Thoracic aorta (tissue), 2 donors: Measurements from ENCODE around the gene TRIM62. TPM values are rescaled to one million over a fixed set of nuclear protein-coding genes. Genes with fewer than 3 reads are reported as not detected.

Experiments used
- ATAC-seq: fragments of 150-250 bp; one replicate; pipeline ENCODE4 v1.8.0; 2017; ENCODE audit warnings: low read depth; ENCODE audit not compliant: insufficient number of reproducible peaks, low FRiP score
- DNase-seq: peaks from one replicate; pipeline ENCODE4 v3.0.0-alpha.2; 2020; ENCODE audit warnings: low spot score
- H3K27ac ChIP-seq, 2 donors: fragments of 200-600 bp; sonication (generic); 1 replicate in 1 of 2; 2 replicates in 1 of 2; pipeline ENCODE4 v1.5.1; 2016; ENCODE audit warnings: mild to moderate bottlenecking in 2 of 2, moderate library complexity in 2 of 2
- H3K27me3 ChIP-seq: fragments of 200-600 bp; sonication (generic); replicated peaks from 2 replicates; pipeline ENCODE4 v1.6.0; 2016; ENCODE audit warnings: mild to moderate bottlenecking; ENCODE audit not compliant: insufficient read depth
- H3K36me3 ChIP-seq: fragments of 200-600 bp; sonication (generic); one replicate; pipeline ENCODE4 v1.5.1; 2016
- H3K4me1 ChIP-seq, 2 donors: fragments of 200-600 bp; sonication (generic); 1 replicate in 1 of 2; 2 replicates in 1 of 2; pipeline versions ENCODE4 v1.5.1 to v1.6.0; 2016; ENCODE audit warnings: low read depth in 2 of 2, mild to moderate bottlenecking in 1 of 2; ENCODE audit not compliant: control insufficient read depth in 1 of 2
- H3K4me3 ChIP-seq: fragments of 200-600 bp; sonication (generic); 2 replicates; pipeline ENCODE4 v1.5.1; 2016; ENCODE audit warnings: mild to moderate bottlenecking
- H3K9me3 ChIP-seq: fragments of 200-600 bp; sonication (generic); 2 replicates; pipeline ENCODE4 v1.5.1; 2016
- total RNA-seq, 2 donors: library from RNA; depleted of rRNA; stranded (reverse); fragments of >200 nt; gene quantifications; one replicate each; pipeline versions ENCODE4 v1.1.0 to v1.2.3, GENCODE V29; 2016
- TF ChIP-seq, protein P1 (sequence below): fragments of 200-600 bp; sonication (generic); IDR thresholded peaks from one replicate; pipeline ENCODE4 v1.5.1; 2019; ENCODE audit warnings: antibody characterized with exemption

The TRIM62 gene
- total RNA-seq, 2 donors from 2014 or later, result 13.0 to 14.0 TPM

- DNase-seq (no peak), ATAC-seq (peak; percentile 33)
- H3K4me1 ChIP-seq, result peaks cover 7 to 15% of the 10 kb centered on the region in 2 donors
- no peaks in the 10 kb centered on the region for H3K36me3 ChIP-seq
- H3K27ac ChIP-seq, result peak overlapping the region; percentile 68 to 77
- peak overlapping the region; percentile 89 for H3K4me3 ChIP-seq
- TF ChIP-seq, protein P1, sequence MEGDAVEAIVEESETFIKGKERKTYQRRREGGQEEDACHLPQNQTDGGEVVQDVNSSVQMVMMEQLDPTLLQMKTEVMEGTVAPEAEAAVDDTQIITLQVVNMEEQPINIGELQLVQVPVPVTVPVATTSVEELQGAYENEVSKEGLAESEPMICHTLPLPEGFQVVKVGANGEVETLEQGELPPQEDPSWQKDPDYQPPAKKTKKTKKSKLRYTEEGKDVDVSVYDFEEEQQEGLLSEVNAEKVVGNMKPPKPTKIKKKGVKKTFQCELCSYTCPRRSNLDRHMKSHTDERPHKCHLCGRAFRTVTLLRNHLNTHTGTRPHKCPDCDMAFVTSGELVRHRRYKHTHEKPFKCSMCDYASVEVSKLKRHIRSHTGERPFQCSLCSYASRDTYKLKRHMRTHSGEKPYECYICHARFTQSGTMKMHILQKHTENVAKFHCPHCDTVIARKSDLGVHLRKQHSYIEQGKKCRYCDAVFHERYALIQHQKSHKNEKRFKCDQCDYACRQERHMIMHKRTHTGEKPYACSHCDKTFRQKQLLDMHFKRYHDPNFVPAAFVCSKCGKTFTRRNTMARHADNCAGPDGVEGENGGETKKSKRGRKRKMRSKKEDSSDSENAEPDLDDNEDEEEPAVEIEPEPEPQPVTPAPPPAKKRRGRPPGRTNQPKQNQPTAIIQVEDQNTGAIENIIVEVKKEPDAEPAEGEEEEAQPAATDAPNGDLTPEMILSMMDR, result peak; percentile 12
- H3K27me3 ChIP-seq, result no peaks in the 10 kb centered on the region
- H3K9me3 ChIP-seq, result no peaks in the 10 kb centered on the region
Measured at GRCh38 chr1:33180911-33181890, 642 bp downstream of the TRIM62 start.

DNA sequence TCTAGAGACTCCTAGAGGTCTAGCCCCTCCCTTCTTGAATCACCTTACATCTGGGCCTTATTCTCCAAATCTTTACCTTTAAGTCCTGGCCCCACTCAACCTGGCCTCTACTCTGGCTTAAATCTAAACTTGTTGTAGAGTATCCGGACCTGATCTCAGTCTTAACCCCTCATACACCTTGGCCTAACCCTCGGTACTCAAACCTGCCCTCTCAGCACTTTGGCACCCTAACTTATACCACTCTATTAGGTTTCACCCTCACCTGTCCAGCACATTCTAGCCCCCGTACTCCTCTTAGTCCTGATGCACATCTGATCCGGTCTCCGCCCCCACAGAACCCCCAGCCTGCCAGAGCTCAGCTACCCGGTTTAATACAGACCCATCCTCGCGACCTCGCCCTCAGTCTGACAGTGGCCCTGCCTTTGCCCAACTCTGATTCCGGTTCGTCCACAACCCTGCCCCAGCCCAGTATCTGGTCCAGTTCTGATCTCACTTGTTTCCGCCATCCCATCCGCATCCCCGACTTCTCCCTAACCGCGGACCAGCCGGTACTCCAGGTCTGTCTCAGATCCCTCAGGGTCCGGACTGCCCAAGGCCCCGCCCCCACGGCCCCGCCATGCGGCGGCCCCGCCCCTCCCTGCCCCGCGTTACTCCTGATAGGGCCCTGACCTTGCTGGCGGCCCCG is 1.5 kb downstream of the TRIM62 start:
- H3K4me1 ChIP-seq, result peaks cover 7 to 15% of the 10 kb centered on the region in 2 donors
- peak overlapping the region; percentile 89 for H3K4me3 ChIP-seq
- peak; percentile 69 for ATAC-seq
- no peak overlapping the region for H3K27ac ChIP-seq
- no peaks in the 10 kb centered on the region for H3K9me3 ChIP-seq
- TF ChIP-seq, protein P1, result no peak
- H3K27me3 ChIP-seq, result no peaks in the 10 kb centered on the region
- no peaks in the 10 kb centered on the region for H3K36me3 ChIP-seq
- DNase-seq, result peak; percentile 73

DNA sequence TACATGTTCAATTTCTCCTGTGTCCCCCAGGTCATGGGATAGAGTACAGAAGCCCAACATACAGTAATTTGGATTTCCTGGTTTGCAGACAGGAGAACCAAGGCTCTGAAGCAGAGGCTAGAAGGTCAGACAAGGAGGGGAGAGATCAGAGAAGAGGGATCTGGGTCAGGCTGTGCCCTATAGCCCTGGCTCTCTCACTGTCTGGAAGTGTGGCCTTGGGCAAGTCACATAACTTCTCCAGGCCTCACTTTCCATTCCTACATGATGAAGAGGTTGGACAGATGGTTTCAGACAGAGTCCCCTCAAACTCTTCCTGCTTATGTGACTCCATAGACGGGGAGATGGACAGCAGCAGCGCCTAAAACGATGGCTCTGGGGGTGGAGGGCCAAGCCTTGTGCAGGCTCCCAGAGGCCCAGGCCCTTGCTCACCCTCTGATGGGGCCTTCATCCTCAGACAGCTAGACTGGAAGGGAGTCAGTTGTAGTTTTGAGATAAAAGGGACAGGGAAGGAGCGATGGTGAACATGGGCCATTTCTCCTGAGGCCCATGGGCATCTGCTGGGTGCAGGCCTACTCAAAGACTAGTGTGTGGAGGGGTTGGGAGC is 2.9 kb downstream of the TRIM62 start:
- peaks cover 7 to 15% of the 10 kb centered on the region in 2 donors for H3K4me1 ChIP-seq
- TF ChIP-seq, protein P1, result no peak
- ATAC-seq (no peak), DNase-seq (no peak)
- no peaks in the 10 kb centered on the region for H3K27me3 ChIP-seq
- no peak overlapping the region for H3K27ac ChIP-seq
- no peaks in the 10 kb centered on the region for H3K36me3 ChIP-seq
- no peak overlapping the region for H3K4me3 ChIP-seq
- H3K9me3 ChIP-seq, result no peaks in the 10 kb centered on the region

DNA sequence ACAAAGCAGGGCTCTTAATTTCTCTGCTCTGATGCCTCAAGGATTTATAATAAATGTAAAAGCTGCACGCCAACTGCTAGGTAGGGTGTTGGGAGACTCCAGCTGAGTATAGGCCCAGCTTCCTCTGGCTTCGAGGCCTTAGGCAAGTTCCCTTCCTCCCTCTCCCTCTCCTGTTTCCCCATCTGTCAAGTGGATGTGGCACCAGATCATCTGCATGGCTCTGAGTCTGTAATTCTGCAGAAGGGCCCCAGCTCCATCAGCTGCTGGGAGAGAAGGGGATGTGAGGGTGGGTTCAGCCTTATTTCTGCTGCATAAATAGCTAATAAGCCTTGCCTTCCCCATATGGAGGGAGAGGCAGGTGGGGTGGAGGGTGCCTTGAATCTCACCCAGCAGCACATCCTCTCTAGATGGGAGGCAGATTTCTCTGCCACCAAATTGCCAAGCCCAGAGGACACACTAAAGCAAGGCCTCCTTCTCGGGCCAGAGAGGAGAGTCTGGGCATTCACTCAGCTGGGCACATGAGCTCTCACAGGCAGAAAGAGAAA is 3.8 kb downstream of the TRIM62 start:
- H3K27ac ChIP-seq, result no peak overlapping the region
- H3K4me3 ChIP-seq, result no peak overlapping the region
- DNase-seq (no peak), ATAC-seq (no peak)
- H3K36me3 ChIP-seq, result no peaks in the 10 kb centered on the region
- H3K9me3 ChIP-seq, result no peaks in the 10 kb centered on the region
- peaks cover 7 to 15% of the 10 kb centered on the region in 2 donors for H3K4me1 ChIP-seq
- TF ChIP-seq, protein P1, result no peak
- no peaks in the 10 kb centered on the region for H3K27me3 ChIP-seq
